SU-DHL-6 (cell line): ENCODE data around the gene RGS8.

Source experiments
- H2AFZ ChIP-seq: fragments of 200-600 bp; sonication (generic); 2 replicates; pipeline ENCODE4 v1.6.1; 2014; ENCODE audit warnings: low read depth, mild to moderate bottlenecking, moderate library complexity, mixed read lengths, antibody characterized with exemption, low read length; ENCODE audit not compliant: severe bottlenecking
- H3F3A ChIP-seq: fragments of 200-600 bp; shearing (Covaris generic); 2 replicates; pipeline ENCODE4 v1.6.0; 2016; ENCODE audit warnings: antibody characterized with exemption, mild to moderate bottlenecking; ENCODE audit not compliant: insufficient read depth
- H3K27ac ChIP-seq: fragments of 200-600 bp; sonication (generic); 2 replicates; pipeline ENCODE4 v1.5.1; 2016; ENCODE audit warnings: low read depth, mild to moderate bottlenecking, low read length, moderate library complexity, mixed read lengths
- H3K27me3 ChIP-seq: fragments of 200-600 bp; sonication (generic), shearing (Covaris generic); 2 replicates; pipeline ENCODE4 v1.6.0; 2014; ENCODE audit warnings: mild to moderate bottlenecking, low read length
- H3K36me3 ChIP-seq: fragments of 200-600 bp; sonication (generic); 2 replicates; pipeline ENCODE4 v1.6.1; 2014; ENCODE audit warnings: mild to moderate bottlenecking, low read length, mixed read lengths
- H3K4me2 ChIP-seq: fragments of 300-600, 200-600 bp; shearing (Covaris generic), sonication (generic); 2 replicates; pipeline ENCODE4 v1.6.0; 2014; ENCODE audit warnings: low read length, low read depth, mild to moderate bottlenecking; ENCODE audit not compliant: poor library complexity, severe bottlenecking
- H3K4me3 ChIP-seq: fragments of 200-600 bp; sonication (generic); 2 replicates; pipeline ENCODE4 v1.5.1; 2014; ENCODE audit warnings: antibody characterized with exemption, low read length, mild to moderate bottlenecking, mixed read lengths; ENCODE audit not compliant: insufficient read depth, poor library complexity, severe bottlenecking
- H3K79me2 ChIP-seq: fragments of 200-600 bp; sonication (generic); 2 replicates; pipeline ENCODE4 v1.6.1; 2014; ENCODE audit warnings: mild to moderate bottlenecking, low read length, moderate library complexity; ENCODE audit not compliant: insufficient read depth
- H3K9ac ChIP-seq: fragments of 200-600 bp; sonication (generic); 2 replicates; pipeline ENCODE4 v1.7.0; 2014; ENCODE audit warnings: mild to moderate bottlenecking, low read length
- H3K9me2 ChIP-seq: fragments of 200-600 bp; sonication (generic); replicated peaks from 2 replicates; pipeline ENCODE4 v1.6.1; 2014; ENCODE audit warnings: low read length; ENCODE audit not compliant: insufficient read depth
- H3K9me3 ChIP-seq: fragments of 200-600 bp; sonication (generic); 2 replicates; pipeline ENCODE4 v1.6.1; 2014; ENCODE audit warnings: low read length, mixed read lengths; ENCODE audit not compliant: insufficient read depth
- H4K20me1 ChIP-seq: fragments of 200-600 bp; sonication (generic); 2 replicates; pipeline ENCODE4 v1.6.1; 2014; ENCODE audit warnings: low read depth, mild to moderate bottlenecking, antibody characterized with exemption, low read length, moderate library complexity, mixed read lengths
- CTCF ChIP-seq: fragments of 200-600 bp; sonication (generic); IDR thresholded peaks from one replicate; pipeline ENCODE4 v1.5.1; 2017; ENCODE audit warnings: antibody characterized with exemption, mild to moderate bottlenecking, low read length, moderate library complexity; ENCODE audit not compliant: insufficient read depth, poor library complexity, severe bottlenecking
- EZH2phosphoT487 ChIP-seq: fragments of 200-600 bp; sonication (generic), shearing (Covaris generic); conservative IDR thresholded peaks from 2 replicates; pipeline ENCODE4 v1.6.1; 2018; ENCODE audit warnings: mild to moderate bottlenecking, antibody characterized with exemption, low read length, moderate library complexity, mixed read lengths

Gene RGS8

DNA sequence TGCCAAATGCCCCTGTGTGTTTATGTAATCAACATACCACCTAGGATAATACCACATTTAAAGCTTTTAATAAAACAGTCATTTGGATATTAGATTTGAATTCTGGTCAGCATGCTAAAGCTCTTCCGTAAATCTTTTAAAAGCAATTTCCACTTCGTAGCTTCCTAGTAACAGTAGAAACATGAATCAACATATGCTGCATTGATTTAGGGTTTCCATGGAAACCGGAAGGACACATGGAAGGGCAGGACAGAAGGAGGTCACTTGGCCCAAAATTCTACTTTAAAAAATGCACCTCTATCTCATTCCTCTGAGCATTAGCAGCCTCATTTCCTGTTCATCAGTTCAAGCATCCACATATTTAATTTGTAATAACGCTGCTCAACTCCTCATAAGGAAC, 8.1 kb downstream of the RGS8 start:
- Histone ChIP-seq H3K79me2 (no peaks in the 10 kb centered on the region), H3K9me2 (no peaks in the 10 kb centered on the region), H4K20me1 (no peaks in the 10 kb centered on the region), H3K36me3 (no peaks in the 10 kb centered on the region), H3K27me3 (no peaks in the 10 kb centered on the region), H3F3A (peaks cover 27% of the 10 kb centered on the region), H3K4me2 (peak overlapping the region; percentile 58), H3K9ac (no peak overlapping the region), H3K4me3 (no peak overlapping the region), H3K27ac (peak overlapping the region; percentile 77), H2AFZ (peak overlapping the region; percentile 32), H3K9me3 (no peaks in the 10 kb centered on the region)
- TF ChIP-seq EZH2phosphoT487 (no peak), CTCF (no peak)

DNA sequence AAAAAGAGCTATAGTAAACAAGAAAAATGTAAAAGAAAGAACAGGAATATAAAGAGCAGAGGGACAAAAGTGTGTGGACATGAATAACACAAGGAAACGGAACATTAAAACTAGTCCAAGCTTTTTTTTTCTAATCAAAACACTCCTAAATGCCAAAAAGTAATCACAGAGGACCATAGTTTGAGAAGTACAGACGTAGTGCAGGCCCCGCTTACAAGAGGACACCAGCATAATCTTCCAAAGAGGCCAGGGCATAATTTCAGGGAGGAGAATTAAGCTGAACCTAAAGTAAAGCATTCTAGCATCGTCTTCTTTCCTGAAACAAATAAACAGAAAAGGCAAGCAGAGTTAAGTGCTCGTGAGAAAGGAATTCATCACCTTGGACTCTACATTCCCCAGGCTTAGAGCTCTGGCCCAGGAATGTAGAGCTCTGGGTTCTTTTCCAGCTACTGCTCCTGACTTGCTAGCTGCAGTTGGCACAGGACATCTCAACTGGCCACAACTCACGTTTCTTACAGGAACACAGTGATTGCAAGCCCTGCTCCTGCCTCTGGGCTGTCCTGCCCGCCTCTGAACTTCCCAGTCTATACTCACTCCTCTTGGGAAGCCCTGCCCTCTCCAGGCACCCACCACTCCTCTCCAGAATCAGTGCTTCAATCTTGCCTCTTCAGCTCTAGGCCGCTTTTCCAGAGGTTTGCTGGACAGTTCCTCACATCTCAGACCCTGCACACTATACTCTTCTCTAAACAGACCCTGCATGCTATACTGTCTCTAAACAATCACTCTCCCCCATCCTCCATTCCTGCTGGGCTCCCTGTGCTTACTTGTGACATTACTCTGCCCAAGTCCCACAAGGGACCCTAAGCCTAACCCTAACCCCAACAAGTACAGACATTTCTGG, 9.8 kb downstream of the RGS8 start:
- no peak overlapping the region for H3K4me3 ChIP-seq
- no peaks in the 10 kb centered on the region for H3K79me2 ChIP-seq
- no peaks in the 10 kb centered on the region for H3K9me3 ChIP-seq
- no peaks in the 10 kb centered on the region for H3K36me3 ChIP-seq
- no peak overlapping the region for H3K27ac ChIP-seq
- no peaks in the 10 kb centered on the region for H3K9me2 ChIP-seq
- H3F3A ChIP-seq, result peaks cover 27% of the 10 kb centered on the region
- H3K27me3 ChIP-seq, result no peaks in the 10 kb centered on the region
- no peaks in the 10 kb centered on the region for H4K20me1 ChIP-seq
- H3K9ac ChIP-seq, result no peak overlapping the region
- TF ChIP-seq CTCF (no peak), EZH2phosphoT487 (no peak)
- no peak overlapping the region for H3K4me2 ChIP-seq
- no peak overlapping the region for H2AFZ ChIP-seq

- no peaks in the 10 kb centered on the region for H3K9me2 ChIP-seq
Observed at GRCh38 chr1:182672487-182672836, 11.9 kb downstream of the RGS8 start.

More at GRCh38 chr1:182672487-182672836, 11.9 kb downstream of the RGS8 start:
- H3K79me2 ChIP-seq, result no peaks in the 10 kb centered on the region
- H3K36me3 ChIP-seq, result no peaks in the 10 kb centered on the region
- no peak overlapping the region for H3K4me2 ChIP-seq
- no peaks in the 10 kb centered on the region for H3K27me3 ChIP-seq
- no peak overlapping the region for H3K9ac ChIP-seq
- TF ChIP-seq CTCF (no peak), EZH2phosphoT487 (no peak)
- no peak overlapping the region for H3K4me3 ChIP-seq
- peaks cover 19% of the 10 kb centered on the region for H3F3A ChIP-seq
- no peak overlapping the region for H3K27ac ChIP-seq
- H4K20me1 ChIP-seq, result no peaks in the 10 kb centered on the region
- H3K9me3 ChIP-seq, result no peaks in the 10 kb centered on the region
- no peak overlapping the region for H2AFZ ChIP-seq
